HuH-7.5 (cell line): Measurements from ENCODE around the gene SHQ1.
"Not testable (repeated sequence)": the region's sequence is repeated elsewhere in the genome, so short reads cannot be mapped to it uniquely, and the experiment has no call there.

ENCODE experiments used
- DNase-seq: peaks from one replicate; pipeline ENCODE4 v3.0.0; 2011; ENCODE audit warnings: low spot score

SHQ1 gene

GRCh38 chr3:72800869-72801268 is 47.4 kb downstream of the SHQ1 start:
- DNase-seq, result no peak

DNA sequence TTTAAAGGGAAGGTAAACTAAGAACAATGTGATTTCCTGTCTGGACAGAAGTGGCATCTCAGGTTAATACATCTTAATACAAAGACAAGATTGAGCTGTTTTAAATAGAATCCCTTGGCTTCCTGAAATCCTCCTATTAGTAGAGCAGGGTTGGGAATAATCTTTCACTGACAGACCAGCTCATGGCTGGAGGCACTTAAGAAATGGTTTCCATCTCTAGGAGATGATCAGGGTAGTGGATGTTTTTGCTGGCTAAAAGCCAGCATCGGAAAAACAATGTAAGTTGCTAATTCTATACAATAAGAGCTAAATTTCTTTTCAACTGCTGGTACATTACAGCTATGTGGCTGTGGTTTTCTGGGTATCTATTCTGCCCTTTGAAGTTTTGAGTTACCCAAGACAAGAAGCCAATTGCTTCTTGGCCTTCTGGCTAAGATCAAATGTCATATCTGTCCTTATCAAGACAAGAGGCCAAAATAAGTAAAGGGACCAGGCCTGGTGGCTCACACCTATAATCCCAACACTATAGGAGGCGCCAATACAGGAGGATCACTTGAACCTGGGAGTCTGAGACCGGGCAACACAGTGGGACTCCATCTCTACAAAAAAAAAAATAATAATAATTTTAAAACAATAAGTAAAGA is 49.6 kb downstream of the SHQ1 start:
- no peak for DNase-seq

- no peak for DNase-seq
Observed at GRCh38 chr3:72797773-72798543, 50.3 kb downstream of the SHQ1 start.

GRCh38 chr3:72794079-72794478 is 54.2 kb downstream of the SHQ1 start:
- no peak for DNase-seq

DNA sequence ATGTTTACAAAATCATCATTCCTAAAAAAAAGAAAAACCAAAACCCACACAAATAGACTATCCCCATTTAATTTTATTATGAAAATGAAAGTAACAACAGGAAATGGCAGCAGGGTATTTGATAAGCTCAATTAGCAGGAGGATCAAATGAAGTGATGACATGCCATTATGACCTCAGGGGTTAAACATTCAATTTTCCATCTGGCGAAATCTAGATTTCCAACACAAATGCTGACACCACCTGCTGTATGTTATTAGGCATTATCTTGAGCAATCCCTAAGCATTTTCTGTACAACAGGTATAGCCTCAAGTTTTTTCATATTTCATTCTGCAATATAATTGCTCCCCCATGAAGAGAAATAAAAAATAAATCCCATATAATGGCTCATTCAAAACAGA is 57.1 kb downstream of the SHQ1 start:
- DNase-seq, result no peak

DNA sequence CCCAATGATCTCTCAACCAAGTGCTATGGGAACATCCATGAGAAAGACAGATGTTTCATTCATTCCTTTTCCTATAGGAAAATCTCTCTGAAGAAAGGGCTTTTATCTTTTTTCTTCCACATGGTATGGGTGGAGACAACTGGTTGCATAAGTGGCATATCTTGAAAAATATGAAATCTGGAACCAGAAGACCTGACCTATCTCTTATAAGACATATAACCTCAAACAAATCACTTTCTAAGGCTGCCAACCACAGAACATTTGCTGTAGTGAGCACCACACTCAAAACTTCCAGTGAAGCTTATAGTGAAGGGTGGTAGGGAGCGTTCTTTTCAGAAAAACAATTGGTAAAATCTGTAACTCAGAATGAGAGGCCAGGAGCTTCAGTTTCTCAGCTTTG is 58.5 kb downstream of the SHQ1 start:
- DNase-seq, result no peak

DNA sequence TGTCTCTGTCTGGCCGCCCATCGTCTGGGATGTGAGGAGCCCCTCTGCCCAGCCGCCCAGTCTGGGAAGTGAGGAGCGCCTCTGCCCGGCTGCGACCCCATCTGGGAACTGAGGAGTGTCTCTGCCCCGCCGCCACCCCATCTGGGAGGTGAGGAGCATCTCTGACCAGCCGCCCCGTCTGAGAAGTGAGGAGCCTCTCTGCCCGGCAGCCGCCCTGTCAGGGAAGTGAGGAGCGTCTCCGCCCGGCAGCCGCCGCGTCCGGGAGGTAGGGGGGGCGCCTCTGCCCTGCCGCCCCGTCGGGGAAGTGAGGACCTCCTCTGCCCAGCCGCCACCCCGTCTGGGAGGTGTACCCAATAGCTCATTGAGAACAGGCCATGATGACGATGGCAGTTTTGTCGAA is 60.0 kb downstream of the SHQ1 start:
- not testable (repeated sequence) for DNase-seq

GRCh38 chr3:72786668-72787067 is 61.6 kb downstream of the SHQ1 start:
- no peak for DNase-seq

DNA sequence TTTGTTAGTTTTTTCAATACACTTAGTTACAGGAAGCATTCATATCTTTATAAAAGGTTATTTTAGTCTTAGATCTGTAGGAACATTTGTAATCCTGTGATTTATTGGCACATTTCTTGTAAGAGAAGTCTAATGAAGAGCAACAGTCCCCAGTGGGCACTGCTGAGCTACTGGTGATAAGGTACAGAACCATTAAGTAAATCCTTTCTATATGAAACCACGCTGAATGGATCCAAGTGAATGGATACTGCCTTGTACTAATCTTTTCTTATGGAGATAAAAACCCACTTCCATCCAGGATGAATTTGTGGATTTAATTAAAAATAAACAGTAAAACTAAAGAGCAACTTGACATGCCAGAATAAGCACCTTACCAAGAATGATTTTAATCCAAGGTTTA is 64.0 kb downstream of the SHQ1 start:
- no peak for DNase-seq

DNA sequence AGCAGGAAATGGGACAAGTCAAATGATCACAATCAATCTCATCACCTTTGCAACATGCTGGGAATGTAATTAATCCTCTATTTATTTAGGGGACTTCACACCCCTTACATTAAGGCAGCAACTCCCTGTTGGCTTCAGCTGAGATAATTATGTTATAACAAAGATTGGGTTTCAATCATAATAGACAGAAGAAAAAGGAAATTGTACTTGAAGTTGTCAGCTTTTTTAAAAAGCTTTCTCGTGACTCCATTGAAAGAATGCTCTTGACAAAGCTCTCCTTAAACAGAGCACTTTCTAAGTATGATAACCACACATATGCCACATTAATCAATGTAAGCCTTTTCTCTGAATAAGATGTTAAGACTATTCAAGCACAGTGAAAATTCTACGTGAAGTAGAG is 65.7 kb downstream of the SHQ1 start:
- no peak for DNase-seq

- DNase-seq, result no peak
Observed at GRCh38 chr3:72769758-72770540, 78.3 kb downstream of the SHQ1 start.

DNA sequence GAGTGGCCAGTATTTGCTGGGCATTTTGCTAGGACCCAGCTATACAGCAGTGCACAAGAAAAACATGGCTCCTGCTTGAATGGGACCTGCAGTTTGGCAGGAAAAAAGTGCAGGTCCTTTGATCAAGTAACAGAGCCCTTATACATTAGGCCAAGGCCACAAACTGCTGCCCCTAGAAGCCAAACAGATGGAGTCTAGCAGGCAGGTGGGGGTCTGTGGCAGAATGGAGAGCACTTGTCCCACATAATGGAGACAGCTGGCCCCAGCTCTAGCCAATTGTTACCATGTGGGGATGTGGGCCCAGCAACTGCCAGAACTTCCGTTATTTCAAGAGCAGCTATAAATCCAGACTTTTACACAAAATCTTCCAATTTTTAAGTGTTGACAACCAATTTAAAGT is 79.3 kb downstream of the SHQ1 start:
- DNase-seq, result no peak

- DNase-seq, result no peak
Observed at GRCh38 chr3:72768481-72768880, 79.8 kb downstream of the SHQ1 start.

DNA sequence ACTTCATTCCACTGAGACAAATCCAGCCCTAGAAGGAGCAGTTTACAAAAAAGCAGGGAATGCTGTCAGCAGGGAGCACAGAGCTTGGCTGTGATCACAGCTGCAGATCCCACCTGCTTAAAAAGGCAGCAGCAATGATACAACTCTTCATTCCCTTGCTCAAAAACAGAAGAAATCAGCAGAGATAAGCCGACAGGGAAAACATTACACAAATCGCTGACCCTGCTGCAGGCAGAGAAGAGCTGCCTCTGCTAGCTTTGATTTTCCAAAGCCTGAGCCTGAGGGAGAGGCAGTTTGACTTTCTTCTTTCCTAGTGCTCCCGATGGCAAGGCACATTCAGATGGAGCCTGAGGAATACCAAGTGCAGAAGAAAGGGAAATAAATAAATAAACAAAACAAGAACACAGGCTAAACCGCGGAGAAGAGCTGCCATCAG is 80.2 kb downstream of the SHQ1 start:
- no peak for DNase-seq

DNA sequence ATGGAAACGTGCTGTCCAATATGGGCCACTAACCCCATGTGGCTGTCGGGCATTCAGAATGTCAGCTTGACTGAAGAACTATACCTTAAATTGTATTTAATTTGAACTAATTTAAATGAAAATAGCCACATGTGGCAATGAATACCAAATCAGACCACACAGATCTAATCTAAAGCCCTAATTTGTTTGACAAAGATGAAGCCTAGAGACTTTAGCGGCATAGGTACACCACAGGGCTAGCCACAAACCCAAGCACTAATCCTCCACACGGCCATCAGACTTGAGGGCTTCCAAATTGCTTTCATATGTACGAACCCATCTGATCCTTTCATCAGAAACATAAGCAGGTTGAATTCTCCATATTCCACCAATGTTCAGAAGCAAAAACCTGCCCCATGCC is 81.4 kb downstream of the SHQ1 start:
- DNase-seq, result no peak

- DNase-seq, result no peak
Observed at GRCh38 chr3:72763751-72764440, 84.3 kb downstream of the SHQ1 start.

GRCh38 chr3:72761410-72761809 is 86.8 kb downstream of the SHQ1 start:
- DNase-seq, result no peak

GRCh38 chr3:72760225-72760624 is 88.0 kb downstream of the SHQ1 start:
- no peak for DNase-seq

DNA sequence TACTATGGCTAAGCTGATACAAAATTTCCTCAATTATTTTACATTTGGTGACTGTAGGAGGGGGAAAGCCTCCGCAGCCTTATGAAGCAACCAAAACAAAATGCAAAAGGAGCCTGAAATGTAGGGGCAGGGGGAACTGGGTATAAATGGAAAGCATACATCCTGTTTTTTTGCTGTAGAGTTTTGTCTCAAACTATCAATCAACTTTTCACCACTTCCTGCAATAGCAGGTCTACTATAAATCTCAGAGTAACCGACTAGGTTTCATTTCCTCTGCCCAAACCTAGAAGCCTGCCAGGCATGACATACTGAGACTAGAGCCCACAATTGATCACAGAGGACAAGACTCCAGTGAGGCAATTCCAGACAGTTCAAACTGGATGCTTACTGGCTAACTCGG is 91.3 kb downstream of the SHQ1 start:
- DNase-seq, result no peak

- no peak for DNase-seq
Observed at GRCh38 chr3:72754582-72754981, 93.7 kb downstream of the SHQ1 start.

DNA sequence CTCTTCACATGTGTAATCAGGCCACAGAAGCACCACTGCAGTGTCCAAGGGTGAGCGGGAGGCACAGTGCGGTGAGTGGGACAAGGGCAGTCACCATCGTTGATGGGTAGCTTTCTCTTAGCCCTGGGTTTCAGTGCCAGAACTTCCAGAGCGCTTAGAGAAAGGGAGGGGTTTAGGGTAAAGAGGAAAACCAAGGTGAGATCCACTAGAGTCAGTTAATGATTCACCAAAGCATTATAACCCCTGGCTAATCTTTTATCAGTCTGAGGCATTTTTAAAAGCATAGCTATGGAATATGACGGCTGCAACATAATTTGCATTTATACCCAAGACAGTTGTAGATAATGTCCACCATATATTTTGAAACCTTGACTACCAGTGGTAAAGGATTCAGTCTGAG is 94.8 kb downstream of the SHQ1 start:
- DNase-seq, result no peak

DNA sequence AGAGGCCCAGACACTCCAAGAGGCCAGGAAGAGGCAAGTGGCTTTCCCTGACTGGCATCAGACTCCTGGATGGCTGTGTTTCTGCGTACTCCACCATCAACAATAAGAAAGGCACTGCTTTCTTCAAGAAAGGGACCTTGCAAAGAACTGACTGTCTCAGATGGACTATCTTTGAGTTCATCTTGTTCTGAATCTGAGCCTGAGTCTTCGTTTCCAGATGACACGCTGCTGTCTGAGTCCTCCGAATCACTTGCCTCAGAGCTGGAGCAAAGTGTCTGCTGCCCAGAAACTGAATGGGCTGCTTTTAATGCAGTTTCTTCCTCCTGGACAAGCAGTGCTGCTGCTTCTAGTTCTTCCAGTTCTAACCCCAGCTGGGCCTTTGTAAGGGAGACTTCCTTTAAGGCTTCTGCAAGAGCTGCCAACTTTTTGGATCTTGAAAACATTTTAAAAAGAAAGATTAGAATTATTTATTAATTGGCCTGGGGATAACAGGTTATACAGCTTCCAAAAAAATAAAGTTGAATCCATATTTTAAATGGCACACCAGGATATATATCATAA is 97.8 kb downstream of the SHQ1 start:
- DNase-seq, result no peak
